ENCODE results near the gene ITCH. TPM values are rescaled to one million over a fixed set of nuclear protein-coding genes. Genes with fewer than 3 reads are reported as not detected.

The ITCH gene
- total RNA-seq, 1 experiment from 2014 or later: 68.3 TPM

- Mint-ChIP-seq H3K4me3 (ENCODE audit: unreplicated experiment) (no peak overlapping the region), H3K27me3 (ENCODE audit: insufficient read depth, unreplicated experiment) (no peaks in the 10 kb centered on the region), H3K36me3 (ENCODE audit: insufficient read depth, unreplicated experiment) (peaks cover 5% of the 10 kb centered on the region), H3K9me3 (ENCODE audit: unreplicated experiment) (no peaks in the 10 kb centered on the region), H3K4me1 (ENCODE audit: insufficient read depth, unreplicated experiment) (peaks cover 25% of the 10 kb centered on the region), H3K27ac (ENCODE audit: low read depth, unreplicated experiment) (peak overlapping the region; percentile 25)
- no TSS peak for BruUV-seq (replicated peaks)
- intact Hi-C loops (cut with micrococcal nuclease): no loop called here
- DNase-seq (ENCODE audit: unreplicated experiment): no peak
- TF ChIP-seq, protein P1, sequence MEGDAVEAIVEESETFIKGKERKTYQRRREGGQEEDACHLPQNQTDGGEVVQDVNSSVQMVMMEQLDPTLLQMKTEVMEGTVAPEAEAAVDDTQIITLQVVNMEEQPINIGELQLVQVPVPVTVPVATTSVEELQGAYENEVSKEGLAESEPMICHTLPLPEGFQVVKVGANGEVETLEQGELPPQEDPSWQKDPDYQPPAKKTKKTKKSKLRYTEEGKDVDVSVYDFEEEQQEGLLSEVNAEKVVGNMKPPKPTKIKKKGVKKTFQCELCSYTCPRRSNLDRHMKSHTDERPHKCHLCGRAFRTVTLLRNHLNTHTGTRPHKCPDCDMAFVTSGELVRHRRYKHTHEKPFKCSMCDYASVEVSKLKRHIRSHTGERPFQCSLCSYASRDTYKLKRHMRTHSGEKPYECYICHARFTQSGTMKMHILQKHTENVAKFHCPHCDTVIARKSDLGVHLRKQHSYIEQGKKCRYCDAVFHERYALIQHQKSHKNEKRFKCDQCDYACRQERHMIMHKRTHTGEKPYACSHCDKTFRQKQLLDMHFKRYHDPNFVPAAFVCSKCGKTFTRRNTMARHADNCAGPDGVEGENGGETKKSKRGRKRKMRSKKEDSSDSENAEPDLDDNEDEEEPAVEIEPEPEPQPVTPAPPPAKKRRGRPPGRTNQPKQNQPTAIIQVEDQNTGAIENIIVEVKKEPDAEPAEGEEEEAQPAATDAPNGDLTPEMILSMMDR (IDR thresholded peaks at IDR 0.05; ENCODE audit: unreplicated experiment): no peak
- ChIA-PET CTCF (interaction anchor here (1.7 kb wide), 1 partner anchor 44 kb away, joined by 6 read pairs; the partner anchor contains the start of gene ITCH), POLR2A (interaction anchor here (0.6 kb wide), 2 partner anchors 87 to 90 kb away, joined by 5 read pairs; no protein-coding TSS in a partner anchor)
These were observed 44.2 kb upstream of the ITCH start for GRCh38 chr20:34318609-34319443.

DNA sequence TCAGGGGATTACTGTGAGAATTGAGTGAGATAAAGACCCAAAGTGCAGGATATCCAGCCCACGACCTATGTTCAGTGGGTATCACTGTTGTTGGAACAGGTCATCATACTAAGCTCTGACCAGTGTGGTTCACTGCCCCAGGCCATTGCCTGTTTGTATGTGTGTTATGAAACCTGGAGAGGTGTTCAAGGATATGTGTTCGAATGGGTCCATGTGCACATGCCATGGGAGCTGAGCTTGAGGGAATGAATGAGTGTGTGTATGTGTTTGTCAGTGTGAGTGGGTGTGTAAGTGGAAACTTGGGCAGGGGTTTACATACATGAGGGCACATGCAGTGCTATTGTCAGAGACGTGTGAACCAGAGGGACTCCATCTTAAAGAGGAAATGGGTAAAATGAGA is 42.2 kb upstream of the ITCH start:
- no peak for DNase-seq (ENCODE audit: unreplicated experiment)
- Mint-ChIP-seq H3K4me3 (ENCODE audit: unreplicated experiment) (no peak overlapping the region), H3K36me3 (ENCODE audit: insufficient read depth, unreplicated experiment) (peaks cover 5% of the 10 kb centered on the region), H3K9me3 (ENCODE audit: unreplicated experiment) (no peaks in the 10 kb centered on the region), H3K27ac (ENCODE audit: low read depth, unreplicated experiment) (no peak overlapping the region), H3K27me3 (ENCODE audit: insufficient read depth, unreplicated experiment) (no peaks in the 10 kb centered on the region), H3K4me1 (ENCODE audit: insufficient read depth, unreplicated experiment) (peaks cover 11% of the 10 kb centered on the region)
- TF ChIP-seq, protein P1 (IDR thresholded peaks at IDR 0.05; ENCODE audit: unreplicated experiment): no peak
- CTCF ChIA-PET: interaction anchor here (0.5 to 1.3 kb wide), 7 partner anchors 8 to 201 kb away, joined by 3 to 6 read pairs (median 4); no protein-coding TSS in a partner anchor
- POLR2A ChIA-PET: interaction anchor here (0.5 to 1.2 kb wide), 3 partner anchors 15 to 72 kb away, joined by 4 to 5 read pairs (median 4); no protein-coding TSS in a partner anchor
- intact Hi-C loops (cut with micrococcal nuclease): no loop called here
- BruUV-seq (replicated peaks): no TSS peak

DNA sequence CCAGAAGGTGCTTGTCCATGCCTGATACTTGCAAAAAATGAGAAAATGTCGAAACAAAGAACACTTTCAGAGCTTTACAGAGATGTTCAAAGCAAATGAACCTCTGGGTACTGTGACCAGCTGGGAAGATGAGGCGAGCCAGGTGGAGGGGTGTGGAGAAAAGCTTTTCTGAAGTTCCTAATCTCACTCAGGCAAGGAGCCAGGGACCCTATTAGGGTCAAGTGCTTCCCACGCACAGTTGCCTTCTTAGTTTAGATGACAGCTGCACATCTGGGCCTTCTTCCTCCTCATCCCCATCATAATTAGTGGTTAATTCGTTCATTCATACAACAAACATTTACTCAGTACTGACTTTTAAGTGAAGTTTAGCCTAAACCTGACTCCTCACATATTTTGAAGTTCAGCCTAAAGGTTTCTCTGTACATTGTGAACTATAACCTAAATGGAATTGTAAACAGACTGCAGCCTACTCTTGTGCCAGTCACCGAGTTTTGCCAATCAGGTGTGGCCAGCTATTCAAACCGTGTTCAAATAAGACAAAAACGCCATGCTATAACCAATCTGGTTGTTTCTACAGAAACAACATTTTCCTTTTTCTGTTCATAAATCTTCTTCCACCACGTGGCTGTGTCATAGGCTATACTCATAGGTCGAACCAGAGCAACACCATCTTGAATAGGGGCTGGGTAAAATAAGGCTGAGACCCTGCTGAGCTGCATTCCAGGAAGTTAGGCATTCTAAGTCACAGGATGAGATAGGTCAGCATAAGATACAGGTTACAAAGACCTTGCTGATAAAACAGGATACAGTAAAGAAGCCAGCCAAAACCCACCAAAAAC is 40.6 kb upstream of the ITCH start:
- intact Hi-C loops (cut with micrococcal nuclease): no loop called here
- Mint-ChIP-seq H3K27me3 (ENCODE audit: insufficient read depth, unreplicated experiment) (no peaks in the 10 kb centered on the region), H3K27ac (ENCODE audit: low read depth, unreplicated experiment) (no peak overlapping the region), H3K9me3 (ENCODE audit: unreplicated experiment) (no peaks in the 10 kb centered on the region), H3K4me1 (ENCODE audit: insufficient read depth, unreplicated experiment) (peaks cover 4% of the 10 kb centered on the region), H3K36me3 (ENCODE audit: insufficient read depth, unreplicated experiment) (no peaks in the 10 kb centered on the region), H3K4me3 (ENCODE audit: unreplicated experiment) (no peak overlapping the region)
- BruUV-seq (replicated peaks): no TSS peak
- TF ChIP-seq, protein P1 (IDR thresholded peaks at IDR 0.05; ENCODE audit: unreplicated experiment): no peak
- CTCF ChIA-PET: interaction anchor here (0.6 to 1.1 kb wide), 2 partner anchors 10 to 774 kb away, joined by 3 to 6 read pairs; no protein-coding TSS in a partner anchor
- POLR2A ChIA-PET: interaction anchor here (0.6 to 1.7 kb wide), 6 partner anchors 8 to 188 kb away, joined by 3 to 7 read pairs (median 4); no protein-coding TSS in a partner anchor
- no peak for DNase-seq (ENCODE audit: unreplicated experiment)
